Measurements from ENCODE around the gene COL10A1.

The COL10A1 gene

DNA sequence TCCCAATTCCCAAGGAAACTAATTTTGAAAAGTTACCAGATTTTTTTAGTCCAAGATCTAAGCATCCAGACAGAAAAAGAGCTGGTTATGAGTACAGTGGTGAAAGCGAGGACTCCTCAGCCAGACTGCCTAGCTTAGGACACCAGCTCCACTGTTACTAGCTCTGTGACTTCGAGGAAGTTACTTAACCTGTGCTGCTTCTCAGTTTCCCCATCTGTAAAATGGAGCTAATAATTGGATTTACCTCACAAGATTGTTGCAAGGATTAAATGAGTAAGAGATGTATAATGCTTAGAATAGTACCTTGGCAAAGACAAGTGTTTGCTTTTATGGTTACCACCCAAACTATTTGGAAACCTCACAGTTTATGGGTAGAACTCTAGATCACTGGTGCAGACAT lies 24.1 kb downstream of the COL10A1 start:
- peak overlapping the region; percentile 87 for H3K4me3 ChIP-seq (ENCODE audit: low read length)
- TF ChIP-seq EZH2 (optimal IDR thresholded peaks at IDR 0.05; ENCODE audit: low read depth, low read length) (no peak), EZH2phosphoT487 (IDR thresholded peaks at IDR 0.05; ENCODE audit: low read length) (no peak)
- TF ChIP-seq, protein P1, sequence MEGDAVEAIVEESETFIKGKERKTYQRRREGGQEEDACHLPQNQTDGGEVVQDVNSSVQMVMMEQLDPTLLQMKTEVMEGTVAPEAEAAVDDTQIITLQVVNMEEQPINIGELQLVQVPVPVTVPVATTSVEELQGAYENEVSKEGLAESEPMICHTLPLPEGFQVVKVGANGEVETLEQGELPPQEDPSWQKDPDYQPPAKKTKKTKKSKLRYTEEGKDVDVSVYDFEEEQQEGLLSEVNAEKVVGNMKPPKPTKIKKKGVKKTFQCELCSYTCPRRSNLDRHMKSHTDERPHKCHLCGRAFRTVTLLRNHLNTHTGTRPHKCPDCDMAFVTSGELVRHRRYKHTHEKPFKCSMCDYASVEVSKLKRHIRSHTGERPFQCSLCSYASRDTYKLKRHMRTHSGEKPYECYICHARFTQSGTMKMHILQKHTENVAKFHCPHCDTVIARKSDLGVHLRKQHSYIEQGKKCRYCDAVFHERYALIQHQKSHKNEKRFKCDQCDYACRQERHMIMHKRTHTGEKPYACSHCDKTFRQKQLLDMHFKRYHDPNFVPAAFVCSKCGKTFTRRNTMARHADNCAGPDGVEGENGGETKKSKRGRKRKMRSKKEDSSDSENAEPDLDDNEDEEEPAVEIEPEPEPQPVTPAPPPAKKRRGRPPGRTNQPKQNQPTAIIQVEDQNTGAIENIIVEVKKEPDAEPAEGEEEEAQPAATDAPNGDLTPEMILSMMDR (IDR thresholded peaks at IDR 0.05; ENCODE audit: low read length) = no peak
- H3K79me2 ChIP-seq (ENCODE audit: low read length) = peaks cover 21% of the 10 kb centered on the region
- H3K36me3 ChIP-seq (replicated peaks; ENCODE audit: insufficient read depth, low read length) = no peaks in the 10 kb centered on the region
- H3K27ac ChIP-seq (ENCODE audit: low read length) = no peak overlapping the region; the same call in 1 of the 2 replicates
- no peaks in the 10 kb centered on the region for H3K27me3 ChIP-seq (replicated peaks; ENCODE audit: insufficient read depth, low read length)
- peaks cover 12% of the 10 kb centered on the region; the same call in 1 of the 2 replicates for H3F3A ChIP-seq (ENCODE audit: insufficient read depth, low read length)
- H2AFZ ChIP-seq (ENCODE audit: low read length) = 0 out of 2 replicates have a peak overlapping the region, but pooled peaks have one; percentile 96
- H3K4me1 ChIP-seq (ENCODE audit: low read length) = peaks cover 6% of the 10 kb centered on the region; the same call in 1 of the 2 replicates
- H3K9ac ChIP-seq (ENCODE audit: low read length) = peak overlapping the region; percentile 91; the same call in 1 of the 2 replicates
- peak overlapping the region; percentile 74 for H3K4me2 ChIP-seq (ENCODE audit: low read depth, low read length)
- no peaks in the 10 kb centered on the region for H3K9me2 ChIP-seq (replicated peaks; ENCODE audit: insufficient read depth, low read length)
- H4K20me1 ChIP-seq (ENCODE audit: insufficient read depth, low read length) = no peaks in the 10 kb centered on the region
- no peaks in the 10 kb centered on the region for H3K9me3 ChIP-seq (replicated peaks; ENCODE audit: insufficient read depth, low read length)
- DNase-seq = no peak

DNA sequence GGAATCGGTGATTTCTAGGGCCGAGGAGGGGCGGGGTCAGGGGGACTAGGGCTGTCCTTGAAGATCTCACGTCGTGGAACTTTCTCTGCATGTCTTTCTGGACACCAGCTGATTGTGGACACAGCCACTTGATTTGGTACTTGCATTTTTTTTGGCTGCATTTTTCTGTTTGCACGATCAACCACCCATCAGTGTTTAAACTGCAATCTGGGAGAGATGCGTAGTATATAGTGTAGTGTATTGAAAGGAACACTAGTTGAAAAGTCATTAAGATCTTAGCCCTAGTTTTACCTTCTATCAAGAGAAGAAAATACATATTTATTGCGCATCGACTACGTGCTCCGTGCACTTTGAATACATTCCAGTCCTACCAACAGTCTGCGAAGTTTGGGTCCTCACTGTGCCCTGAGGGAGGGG lies 24.6 kb downstream of the COL10A1 start:
- Histone ChIP-seq H4K20me1 (ENCODE audit: insufficient read depth, low read length) (no peaks in the 10 kb centered on the region), H2AFZ (ENCODE audit: low read length) (peak overlapping the region; percentile 96), H3K4me2 (ENCODE audit: low read depth, low read length) (peak overlapping the region; percentile 74), H3K4me3 (ENCODE audit: low read length) (peak overlapping the region; percentile 87), H3K9me2 (replicated peaks; ENCODE audit: insufficient read depth, low read length) (no peaks in the 10 kb centered on the region), H3K4me1 (ENCODE audit: low read length) (peaks cover 6% of the 10 kb centered on the region; the same call in 1 of the 2 replicates), H3K79me2 (ENCODE audit: low read length) (peaks cover 21% of the 10 kb centered on the region), H3K27ac (ENCODE audit: low read length) (peak overlapping the region; percentile 96), H3K9me3 (replicated peaks; ENCODE audit: insufficient read depth, low read length) (no peaks in the 10 kb centered on the region), H3K36me3 (replicated peaks; ENCODE audit: insufficient read depth, low read length) (no peaks in the 10 kb centered on the region), H3K9ac (ENCODE audit: low read length) (peak overlapping the region; percentile 91), H3K27me3 (replicated peaks; ENCODE audit: insufficient read depth, low read length) (no peaks in the 10 kb centered on the region), H3F3A (ENCODE audit: insufficient read depth, low read length) (peaks cover 12% of the 10 kb centered on the region; the same call in 1 of the 2 replicates)
- DNase-seq = no peak
- no peak for TF ChIP-seq EZH2 (optimal IDR thresholded peaks at IDR 0.05; ENCODE audit: low read depth, low read length)

DNA sequence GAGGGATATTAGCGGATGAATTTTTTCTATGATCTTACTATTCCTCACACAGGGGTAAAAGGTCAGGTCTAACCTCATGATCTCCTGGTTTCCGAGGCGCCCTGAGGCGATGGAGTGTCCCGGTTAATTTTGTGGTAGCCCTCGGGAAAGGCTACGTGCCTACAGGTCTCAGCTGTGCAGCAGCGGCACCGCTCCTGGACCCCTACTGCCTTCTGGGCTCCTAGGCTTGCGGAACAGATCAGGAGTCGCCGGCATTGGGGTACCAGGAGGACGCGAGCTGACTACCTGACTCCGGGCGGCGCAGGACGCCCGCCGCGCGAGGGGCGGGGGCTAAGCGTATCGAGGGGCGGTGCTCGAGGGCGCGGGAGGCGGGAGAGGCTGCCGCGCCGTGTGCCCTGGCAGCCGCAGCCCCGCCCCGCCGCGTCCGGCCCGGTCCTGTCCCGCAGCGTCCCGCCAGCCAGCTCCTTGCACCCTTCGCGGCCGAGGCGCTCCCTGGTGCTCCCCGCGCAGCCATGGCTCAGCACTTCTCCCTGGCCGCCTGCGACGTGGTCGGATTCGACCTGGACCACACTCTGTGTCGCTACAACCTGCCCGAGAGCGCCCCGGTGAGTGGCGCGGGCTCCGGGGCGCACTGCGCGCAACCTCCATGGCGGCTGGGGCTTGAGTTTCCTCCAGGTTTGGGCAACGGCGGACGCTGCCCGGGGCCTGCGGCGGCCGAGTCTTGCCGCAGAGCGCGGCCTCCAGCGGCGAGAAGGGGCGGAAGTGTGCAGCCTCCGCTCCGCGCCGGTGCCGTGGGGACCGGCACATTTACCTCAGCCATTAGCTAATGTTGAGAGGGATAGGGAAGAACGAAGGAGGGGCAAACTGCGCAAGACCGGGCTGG lies 25.3 kb downstream of the COL10A1 start, which contains the start of gene NT5DC1:
NT5DC1 (plus strand) TSS at position 435 of the 883 bp plus-strand sequence; CDS start at position 513, 78 bp downstream.
- Histone ChIP-seq H3K9me2 (replicated peaks; ENCODE audit: insufficient read depth, low read length) (no peaks in the 10 kb centered on the region), H4K20me1 (ENCODE audit: insufficient read depth, low read length) (no peaks in the 10 kb centered on the region), H2AFZ (ENCODE audit: low read length) (peak within 1 kb of the TSS; percentile 96), H3K9ac (ENCODE audit: low read length) (peak within 1 kb of the TSS; percentile 91), H3K27ac (ENCODE audit: low read length) (peak within 1 kb of the TSS; percentile 96), H3K27me3 (replicated peaks; ENCODE audit: insufficient read depth, low read length) (no peaks in the 10 kb centered on the region), H3K79me2 (ENCODE audit: low read length) (peaks cover 21% of the 10 kb centered on the region), H3K36me3 (replicated peaks; ENCODE audit: insufficient read depth, low read length) (no peaks in the 10 kb centered on the region), H3F3A (ENCODE audit: insufficient read depth, low read length) (peaks cover 12% of the 10 kb centered on the region; the same call in 1 of the 2 replicates), H3K4me3 (ENCODE audit: low read length) (peak within 1 kb of the TSS; percentile 87), H3K4me2 (ENCODE audit: low read depth, low read length) (peak within 1 kb of the TSS; percentile 77), H3K4me1 (ENCODE audit: low read length) (peaks cover 6% of the 10 kb centered on the region; the same call in 1 of the 2 replicates), H3K9me3 (replicated peaks; ENCODE audit: insufficient read depth, low read length) (no peaks in the 10 kb centered on the region)
- TF ChIP-seq, protein P1 (IDR thresholded peaks at IDR 0.05; ENCODE audit: low read length) = peak; percentile 50
- TF ChIP-seq EZH2phosphoT487 (IDR thresholded peaks at IDR 0.05; ENCODE audit: low read length) (no peak), EZH2 (optimal IDR thresholded peaks at IDR 0.05; ENCODE audit: low read depth, low read length) (no peak)
- DNase-seq = peak; percentile 85
